Epidermal melanocyte (primary cell): ENCODE measurements around the gene UBE2Z.
"Not testable (repeated sequence)": the region's sequence is repeated elsewhere in the genome, so short reads cannot be mapped to it uniquely, and the experiment has no call there.

Source experiments
- DNase-seq: peaks from one replicate; pipeline ENCODE4 v3.0.0; 2011; ENCODE audit warnings: low spot score; ENCODE audit not compliant: insufficient read length

The UBE2Z gene

DNA sequence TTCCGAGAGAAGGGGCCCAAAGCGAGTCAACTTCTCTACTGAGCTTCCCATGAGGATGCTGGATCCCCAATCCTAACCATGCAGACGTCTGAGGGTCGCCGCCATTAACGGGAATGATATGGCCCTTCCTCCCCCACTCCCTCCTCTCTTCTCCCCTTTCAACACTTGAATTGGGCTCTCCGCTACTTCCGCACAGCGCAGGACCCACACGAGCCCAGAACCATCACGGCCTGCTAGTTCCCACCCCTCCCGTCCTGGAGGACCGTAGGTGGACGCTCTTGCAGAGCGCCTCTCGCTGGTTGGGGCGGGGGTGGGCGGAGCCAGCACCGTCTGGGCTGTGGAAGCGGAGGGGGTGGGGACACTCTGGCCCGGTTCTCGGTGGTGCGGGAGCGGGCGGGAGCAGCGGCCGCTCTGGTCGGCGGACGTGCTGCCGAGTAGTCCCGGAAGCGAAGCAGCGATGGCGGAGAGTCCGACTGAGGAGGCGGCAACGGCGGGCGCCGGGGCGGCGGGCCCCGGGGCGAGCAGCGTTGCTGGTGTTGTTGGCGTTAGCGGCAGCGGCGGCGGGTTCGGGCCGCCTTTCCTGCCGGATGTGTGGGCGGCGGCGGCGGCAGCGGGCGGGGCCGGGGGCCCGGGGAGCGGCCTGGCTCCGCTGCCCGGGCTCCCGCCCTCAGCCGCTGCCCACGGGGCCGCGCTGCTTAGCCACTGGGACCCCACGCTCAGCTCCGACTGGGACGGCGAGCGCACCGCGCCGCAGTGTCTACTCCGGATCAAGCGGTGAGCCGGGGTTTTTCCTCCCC is at the start of gene UBE2Z:
Gene UBE2Z, plus strand, starts transcription at position 361 of the 797 bp plus-strand sequence. Its CDS starts 97 bp downstream, at position 458.
- DNase-seq: peak; percentile 98

DNA sequence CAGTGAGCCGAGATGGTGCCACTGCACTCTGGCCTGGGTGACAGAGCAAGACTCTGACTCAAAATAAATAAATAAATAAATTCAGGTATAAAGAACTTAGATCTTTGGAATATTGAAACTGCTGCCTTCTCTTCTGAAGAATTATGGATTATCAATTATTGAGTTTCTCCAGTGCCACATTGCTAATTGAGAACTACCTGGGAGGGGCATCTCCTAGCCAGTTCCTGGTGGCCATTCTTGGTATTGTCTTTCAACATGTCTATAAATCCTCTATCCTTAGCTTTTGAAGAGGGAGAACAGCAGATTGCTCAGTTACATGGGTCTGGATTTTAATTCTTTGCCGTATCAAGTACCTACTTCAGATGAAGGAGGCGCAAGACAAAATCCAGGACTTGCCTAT is 48.2 kb upstream of the UBE2Z start:
- no peak for DNase-seq

DNA sequence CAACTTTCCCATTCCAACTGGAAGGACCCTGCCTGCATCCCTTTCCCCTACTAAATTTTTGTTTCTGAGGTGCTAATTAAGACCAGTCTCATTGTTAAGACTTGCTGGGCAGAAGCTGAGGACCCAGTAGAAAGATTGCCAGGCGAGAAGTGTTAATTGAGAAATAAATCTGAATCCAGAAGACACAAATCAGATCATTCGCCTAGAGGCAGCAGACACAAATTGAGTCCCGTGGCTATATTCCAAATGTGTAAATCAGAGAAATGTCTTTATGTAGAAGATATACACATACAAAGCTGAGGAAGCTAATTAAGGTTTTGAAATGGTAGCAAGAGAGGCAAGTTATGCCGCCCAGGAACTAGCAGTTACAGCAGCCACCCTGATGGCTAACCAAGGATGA is 47.8 kb upstream of the UBE2Z start:
- DNase-seq: no peak

DNA sequence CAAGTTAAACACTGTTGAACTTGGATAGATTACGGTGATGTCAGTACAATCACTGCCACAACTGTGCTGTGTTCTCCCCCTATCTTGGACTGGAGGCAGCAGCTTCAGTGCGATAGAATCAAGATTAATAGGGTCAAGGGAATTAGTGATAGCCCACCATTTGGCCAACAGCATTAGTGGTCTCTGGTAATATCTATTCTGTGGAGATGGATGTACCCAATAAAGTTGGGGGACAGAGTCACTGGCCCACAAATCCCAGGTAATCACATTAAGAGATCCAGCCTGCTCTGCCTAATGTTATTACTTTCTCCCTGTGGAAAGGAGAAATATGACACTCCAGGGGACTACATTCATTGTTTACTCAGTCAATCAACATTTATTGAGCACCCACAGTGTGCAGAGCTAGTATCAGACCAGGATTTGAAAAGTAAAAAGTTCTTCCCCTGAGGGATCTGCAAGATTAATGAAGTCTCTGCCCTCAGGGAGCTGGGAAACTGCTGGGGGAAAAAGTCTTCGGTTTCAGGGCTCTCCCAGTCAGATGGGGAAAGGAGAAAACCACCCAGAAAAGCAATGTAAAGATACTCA is 39.2 kb upstream of the UBE2Z start:
- no peak for DNase-seq

DNA sequence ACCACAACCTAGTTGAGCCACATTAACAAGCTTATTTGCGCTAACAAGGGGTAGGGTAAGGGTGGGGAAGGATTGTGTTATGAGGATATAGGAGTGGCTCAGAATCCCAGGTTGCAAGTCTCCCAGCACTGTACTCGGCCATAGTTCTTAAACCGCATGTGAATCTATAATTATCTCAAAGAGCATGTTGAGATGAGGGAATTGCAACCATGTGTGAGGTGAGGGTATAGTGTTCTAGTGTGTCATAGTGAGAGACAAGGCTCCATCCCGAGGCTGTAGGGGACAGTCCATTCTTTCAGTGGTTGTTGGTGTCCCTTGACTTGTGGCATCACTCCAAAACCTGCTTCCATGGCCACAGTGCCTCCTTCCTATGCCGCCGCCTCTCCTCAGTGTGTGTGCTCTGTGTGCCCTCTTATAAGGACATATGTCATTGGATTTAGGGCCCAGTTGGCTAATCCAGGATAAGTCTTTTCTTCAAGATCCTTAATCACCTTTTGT is 38.3 kb upstream of the UBE2Z start:
- no peak for DNase-seq

DNA sequence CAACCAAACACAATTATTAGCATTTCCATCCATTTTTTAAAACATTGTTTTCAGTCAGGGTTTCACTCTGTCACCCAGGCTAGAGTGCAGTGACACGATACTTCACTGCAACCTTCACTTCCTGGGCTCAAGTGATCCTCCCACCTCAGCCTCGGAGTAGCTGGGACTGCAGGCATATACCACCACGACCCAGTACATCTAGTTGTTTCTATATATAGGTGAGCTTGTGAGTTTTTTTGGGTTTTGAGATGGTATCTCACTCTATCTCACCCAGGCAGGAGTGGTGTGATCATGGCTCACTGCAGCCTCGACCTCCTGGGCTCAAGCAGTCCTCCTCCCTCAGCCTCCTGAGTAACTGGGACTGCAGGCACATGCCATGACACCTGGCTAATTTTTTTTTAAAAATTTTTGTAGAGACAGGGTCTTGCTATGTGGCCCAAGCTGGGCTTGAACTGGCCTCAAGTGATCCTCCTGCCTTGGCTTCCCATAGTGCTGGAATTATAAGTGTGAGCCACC is 37.1 kb upstream of the UBE2Z start:
- no peak for DNase-seq

DNA sequence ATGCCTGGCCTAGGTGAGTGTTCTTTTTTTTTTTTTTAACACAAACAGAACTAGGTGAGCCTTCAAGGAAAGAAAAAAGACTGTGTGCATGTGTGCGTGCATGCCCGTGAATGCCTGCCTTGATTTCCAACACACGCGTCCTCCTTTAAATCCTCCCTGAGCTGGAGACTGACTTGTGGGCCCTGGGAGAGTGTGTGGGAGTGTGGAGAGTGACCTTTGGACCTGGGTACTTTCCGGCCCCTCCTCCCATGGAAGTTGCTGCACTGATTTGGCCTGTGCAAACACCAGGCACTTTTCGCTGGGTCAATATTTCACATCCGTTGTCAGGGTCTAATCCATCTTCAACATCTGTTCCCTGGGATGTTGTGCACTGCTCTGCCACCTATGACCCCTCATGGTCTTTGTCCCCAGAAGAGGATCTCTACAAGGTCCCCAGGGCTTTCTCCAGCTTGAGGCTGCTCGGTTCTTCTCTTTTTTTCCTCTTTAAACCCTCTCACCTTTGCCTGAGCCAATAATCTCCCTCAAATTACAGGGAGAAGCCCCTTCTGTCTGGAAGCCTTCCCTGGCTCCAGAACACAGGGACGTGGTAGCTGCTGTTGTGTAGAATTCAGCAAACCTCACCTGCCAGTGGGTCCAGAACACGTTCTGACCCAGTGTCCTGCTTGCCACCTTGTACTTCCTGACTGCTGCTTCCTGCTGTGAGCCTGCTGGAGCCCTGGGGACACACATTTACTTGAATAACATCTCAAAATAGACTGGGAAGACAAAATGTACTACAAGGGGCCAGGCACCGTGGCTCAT is 36.5 kb upstream of the UBE2Z start:
- DNase-seq: no peak

DNA sequence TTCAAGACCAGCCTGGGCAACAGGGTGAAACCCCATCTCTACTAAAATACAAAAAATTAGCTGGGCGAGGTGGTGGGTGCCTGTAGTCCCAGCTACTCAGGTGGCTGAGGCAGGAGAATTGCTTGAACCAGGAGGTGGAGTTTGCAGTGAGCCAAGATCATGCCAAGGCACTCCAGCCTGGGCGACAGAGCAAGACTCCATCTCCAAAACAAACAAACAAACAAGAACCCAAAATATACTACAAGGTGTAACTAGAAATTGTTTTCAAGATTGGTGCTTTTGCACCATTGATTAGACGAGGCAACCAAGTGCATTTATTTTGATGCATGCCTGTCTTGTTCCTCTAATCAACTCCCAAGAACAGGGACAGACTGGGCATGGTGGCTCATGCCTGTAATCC is 35.8 kb upstream of the UBE2Z start:
- DNase-seq: not testable (repeated sequence)

DNA sequence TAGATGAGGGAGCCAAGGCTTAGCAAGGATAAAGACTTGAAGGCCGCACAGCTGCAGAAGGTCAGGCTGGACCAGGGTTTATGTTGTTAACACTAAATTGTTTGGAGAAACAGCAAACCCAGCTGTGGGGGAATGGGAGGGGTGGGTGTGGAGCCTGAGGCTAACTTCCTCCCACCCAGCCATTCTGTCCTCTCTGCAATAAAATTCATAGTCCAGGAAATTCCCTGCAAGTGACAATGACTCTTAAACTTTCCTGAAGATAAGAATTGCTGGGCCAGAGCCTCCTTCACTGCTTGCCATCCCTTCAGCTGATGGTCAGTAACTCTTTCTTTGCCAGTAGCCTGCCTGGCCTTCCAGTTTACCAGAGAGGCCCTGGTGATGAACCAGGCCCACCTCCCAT is 35.0 kb upstream of the UBE2Z start:
- DNase-seq: no peak

DNA sequence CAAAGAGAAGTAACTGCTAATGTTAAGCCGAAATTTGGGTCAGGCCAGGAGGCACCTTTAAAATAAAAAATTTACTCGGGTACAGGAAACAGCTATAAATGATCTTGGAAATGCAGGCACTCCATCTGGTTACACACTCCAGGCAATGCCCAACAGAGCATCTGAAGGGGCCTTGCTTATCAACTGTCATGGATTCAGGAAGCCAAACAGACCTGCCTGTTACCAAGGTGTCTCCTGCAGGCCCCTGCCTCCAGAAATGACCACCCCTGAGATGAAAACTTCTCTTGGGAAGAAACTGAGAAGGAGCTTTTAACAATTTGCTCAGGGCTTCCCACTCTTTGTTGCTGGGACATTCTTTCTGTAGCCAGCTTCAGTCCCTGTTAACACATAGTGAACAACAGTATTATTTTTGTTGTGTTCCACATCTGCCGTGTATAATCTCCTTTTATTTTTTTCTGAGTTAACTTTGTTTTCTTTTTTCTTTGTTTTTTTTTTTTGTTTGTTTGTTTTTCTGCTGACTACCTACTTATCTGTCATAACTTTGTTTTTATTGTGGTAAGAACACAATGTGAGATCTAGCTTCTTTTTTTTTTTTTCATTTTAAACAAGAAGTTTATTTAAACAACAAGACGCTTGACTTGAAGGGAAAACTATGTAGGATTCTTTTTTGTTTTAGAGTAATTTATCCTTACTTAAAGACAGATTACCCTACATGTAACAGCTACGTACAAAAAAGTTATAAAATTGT is 34.3 kb upstream of the UBE2Z start:
- DNase-seq: no peak

DNA sequence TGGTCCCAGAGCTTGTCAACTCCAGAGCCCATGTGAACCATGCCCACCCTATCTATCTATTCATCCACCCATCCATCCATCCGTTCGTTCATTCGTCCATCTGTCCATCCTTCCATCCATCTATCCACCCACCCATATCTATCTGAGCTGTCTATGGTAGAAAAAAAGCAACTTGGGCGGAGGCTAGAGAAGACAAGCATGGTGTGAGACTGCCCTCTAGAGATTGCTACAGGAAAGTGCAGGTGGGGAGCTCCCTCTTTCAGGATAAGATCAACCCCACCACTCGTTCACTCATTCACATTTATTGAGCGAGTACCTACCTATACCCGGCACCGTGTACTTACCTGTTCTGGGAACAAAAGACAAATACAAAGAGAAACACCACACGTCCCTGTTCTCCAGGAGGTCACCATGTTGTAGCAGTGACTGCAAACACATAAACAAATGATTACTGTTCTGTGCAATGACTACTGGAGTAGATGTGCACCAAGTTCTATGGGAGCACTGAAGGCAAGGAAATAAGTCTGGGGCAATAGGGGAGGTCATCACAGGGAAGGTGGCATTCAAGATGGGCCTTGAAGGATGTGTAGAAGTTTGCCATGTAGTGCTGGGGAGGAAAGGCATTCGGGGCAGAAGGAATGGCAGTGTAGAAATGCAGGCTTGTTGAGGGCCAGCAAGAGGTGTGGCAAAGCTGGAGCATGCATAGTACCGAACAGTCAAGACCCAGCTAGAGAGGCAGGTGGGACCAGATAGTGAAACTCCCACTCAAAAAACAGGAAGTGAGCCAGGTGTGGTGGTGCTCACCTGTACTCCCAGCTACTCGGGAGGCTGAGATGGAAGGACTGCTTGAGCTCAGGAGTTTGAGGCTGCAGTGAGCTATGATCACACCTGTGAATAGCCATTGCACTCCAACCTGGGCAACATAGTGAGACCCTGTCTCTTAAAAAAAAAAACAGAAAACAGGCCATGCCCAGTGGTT is 29.0 kb upstream of the UBE2Z start:
- peak; percentile 85 for DNase-seq

DNA sequence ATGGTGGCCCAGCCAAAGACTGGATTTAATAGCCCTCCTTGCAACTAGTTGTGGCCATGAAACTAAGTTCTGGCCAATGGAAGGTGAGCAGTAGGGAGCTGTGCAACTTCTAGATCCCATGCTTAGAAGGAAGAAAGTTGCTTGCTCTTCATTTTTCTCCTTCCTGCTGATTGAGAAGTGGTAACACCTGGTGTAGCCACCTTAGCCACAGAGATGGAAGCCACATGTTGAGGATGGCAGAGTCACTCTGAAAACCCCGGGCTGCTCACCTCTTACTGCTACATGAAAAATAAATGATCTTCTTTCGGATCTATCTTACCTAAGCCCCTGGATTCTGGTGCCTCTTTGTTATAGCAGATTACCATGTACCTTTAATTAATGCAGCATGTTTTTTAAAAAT is 25.9 kb upstream of the UBE2Z start:
- no peak for DNase-seq

DNA sequence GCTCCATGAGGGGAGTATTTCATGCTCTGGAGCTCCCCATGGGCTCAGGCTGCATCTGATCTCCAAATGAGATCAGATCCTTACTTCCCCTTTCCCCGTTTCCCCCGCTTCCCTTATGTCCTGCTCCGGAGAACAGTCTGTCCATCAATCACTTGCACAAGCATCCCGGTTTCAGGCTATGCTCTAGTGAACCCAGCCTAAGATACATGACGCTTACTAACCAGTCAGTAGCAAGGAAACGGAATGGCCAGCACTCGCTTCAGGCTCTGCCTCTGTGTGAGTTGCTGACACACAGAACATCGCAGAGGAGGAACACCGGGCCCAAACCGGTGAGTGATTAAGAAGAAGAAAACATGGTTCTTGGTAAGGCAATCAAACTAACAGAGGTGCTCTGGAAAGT is 25.0 kb upstream of the UBE2Z start:
- DNase-seq: no peak

DNA sequence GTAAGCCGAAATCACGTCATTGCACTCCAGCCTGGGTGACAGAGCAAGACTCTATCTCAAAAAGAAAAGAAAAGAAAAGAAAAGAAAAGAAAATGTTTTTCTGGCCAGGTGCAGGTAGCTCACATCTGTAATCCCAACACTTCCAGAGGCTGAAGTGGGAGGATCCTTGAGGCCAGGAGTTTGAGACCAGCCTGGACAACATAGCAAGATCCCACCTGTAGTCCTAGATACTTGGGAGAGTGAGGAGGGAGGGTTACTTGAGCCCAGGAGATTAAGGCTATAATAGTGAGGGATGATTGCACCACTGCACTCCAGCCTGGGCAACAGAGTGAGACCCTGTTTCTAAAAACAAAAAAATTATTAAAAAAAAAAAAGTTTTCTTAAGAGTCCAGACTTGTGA is 18.1 kb upstream of the UBE2Z start:
- no peak for DNase-seq

DNA sequence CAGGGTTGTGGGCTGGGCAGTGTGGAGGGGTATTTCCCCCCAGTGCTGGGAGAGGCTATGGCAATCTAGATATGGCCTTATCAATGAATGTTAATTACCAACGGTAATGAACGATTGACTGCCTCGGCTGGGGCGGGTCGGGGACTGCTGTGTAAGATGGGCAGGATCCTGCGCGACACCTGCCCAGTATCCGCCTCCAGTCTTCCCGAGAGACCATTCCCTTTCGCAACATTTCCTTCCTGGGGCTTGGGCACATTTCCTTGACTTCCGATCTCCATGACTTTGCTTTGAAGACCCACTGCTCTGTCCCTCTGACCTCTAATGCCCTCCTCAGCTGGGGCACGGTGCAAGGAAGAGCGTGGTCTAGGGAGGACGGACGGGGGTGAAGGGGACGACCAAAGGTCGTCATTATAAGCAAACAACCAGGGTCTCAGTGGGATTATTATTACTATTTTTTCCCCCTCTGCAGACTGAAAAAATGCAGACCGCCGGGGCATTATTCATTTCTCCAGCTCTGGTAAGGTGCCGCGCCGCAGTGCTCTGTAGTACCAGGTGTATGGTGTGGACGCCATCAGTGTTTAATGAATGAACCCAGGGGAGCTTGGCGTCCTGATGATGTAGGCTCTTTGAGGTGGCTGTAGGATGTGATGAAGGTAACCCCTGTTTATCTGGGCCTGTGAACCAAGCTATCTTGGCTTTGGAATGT is 15.1 kb upstream of the UBE2Z start:
- no peak for DNase-seq

DNA sequence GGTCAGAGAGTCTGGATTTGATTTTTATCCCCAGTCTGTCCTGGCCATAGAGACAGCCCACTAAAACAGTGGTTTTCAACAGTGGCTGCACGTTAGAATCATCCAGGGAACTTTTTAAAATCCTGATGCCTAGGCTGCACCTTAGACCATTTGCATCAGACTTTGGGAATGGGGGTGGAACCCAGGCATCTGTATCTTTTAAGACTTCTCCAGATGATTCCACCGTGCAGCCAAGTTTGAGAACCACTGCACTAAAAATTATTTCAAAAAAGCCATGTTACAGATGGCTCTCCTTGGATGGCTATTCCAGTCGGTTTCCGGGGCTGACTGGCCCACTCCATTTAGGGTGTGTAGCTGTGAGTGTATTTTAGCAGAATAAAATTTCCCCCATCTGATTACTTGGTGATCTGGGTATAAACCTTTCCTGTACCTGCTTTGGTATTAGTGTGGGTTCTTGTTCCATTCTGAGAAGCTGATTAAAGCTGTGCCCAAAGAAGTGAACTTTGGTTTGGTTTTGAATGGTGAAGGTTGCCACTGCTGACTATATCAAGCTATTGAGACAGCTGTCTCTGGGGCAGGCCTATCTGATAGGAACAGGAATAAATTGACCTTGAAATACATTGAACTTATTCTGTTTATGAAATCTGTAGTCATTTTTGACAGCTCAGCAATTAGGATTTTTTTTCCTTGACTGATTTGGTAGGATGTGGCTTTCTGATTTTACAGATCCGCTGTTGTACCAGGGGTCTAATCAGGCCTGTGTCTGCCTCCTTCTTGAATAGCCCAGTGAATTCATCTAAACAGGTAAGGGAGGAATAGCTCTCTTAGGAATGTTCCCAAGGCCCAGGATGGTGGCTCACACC is 14.3 kb upstream of the UBE2Z start:
- no peak for DNase-seq

DNA sequence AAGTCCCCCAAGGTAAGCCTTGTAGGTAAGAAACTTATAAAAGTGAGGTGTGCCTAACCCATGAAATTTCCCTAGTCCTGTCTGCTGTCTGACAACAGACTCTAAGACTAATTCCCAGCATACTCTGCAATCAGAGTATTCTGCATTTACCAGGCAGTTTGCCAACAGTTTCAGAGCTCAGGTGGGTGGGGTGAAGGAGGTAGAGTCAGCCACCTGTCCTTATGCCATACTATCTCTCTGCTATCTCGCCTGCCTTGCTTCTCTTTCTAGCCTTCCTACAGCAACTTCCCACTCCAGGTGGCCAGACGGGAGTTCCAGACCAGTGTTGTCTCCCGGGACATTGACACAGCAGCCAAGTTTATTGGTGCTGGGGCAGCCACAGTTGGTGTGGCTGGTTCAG is 13.3 kb upstream of the UBE2Z start:
- no peak for DNase-seq

DNA sequence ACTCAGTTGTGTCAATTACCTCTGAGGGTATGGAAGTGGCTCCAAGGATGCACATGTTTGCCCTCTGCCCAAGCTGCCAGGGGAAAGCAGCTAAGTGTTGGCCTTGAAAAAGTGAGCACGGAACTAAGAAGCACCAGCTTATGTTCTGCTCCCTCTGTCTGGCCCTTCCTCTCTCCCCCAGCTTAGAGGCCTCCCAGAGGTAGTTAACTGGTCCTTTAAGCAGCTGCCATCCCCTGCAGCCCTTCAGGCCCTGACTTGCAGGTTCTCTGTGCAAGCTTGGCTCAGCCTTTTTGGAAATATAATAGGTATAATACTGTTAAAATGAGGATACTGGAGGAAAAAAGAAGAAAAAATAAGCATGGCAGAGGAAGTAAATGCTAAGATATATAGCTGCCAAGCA is 7.0 kb upstream of the UBE2Z start:
- DNase-seq: no peak

DNA sequence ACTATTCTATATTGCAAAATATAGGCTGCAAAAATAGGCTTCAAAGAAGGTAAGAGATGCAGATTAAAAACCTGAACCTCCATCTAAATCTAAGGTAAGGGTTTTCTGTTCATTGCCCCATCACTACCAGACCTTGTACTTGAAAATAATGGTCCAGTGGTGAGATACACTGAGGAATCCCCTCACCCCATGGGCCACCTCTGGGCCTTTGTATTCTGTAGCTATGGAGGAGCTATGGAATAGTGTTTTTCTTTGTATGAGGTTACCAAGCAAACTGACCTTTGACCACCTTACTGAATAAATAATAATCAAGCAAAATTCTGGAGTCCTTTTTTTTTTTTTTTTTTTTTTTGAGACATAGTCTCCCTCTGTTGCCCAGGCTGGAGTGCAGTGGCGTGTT is 4.8 kb upstream of the UBE2Z start:
- no peak for DNase-seq
